Progenitor cell of endocrine pancreas (in vitro differentiated cells): Measurements from ENCODE around the gene SPATA19. TPM values are rescaled to one million over a fixed set of nuclear protein-coding genes. Genes with fewer than 3 reads are reported as not detected.

Source experiments
- DNase-seq: peaks from one replicate; pipeline ENCODE4 v3.0.0; 2021; ENCODE audit warnings: low spot score; ENCODE audit not compliant: unreplicated experiment
- H3K27ac Mint-ChIP-seq: 2 replicates; pipeline ENCODE4 v1.8.0; 2021; ENCODE audit warnings: mild to moderate bottlenecking, moderate library complexity, mixed read lengths
- H3K27me3 Mint-ChIP-seq: 2 replicates; pipeline ENCODE4 v1.8.0; 2021; ENCODE audit warnings: mixed read lengths
- H3K36me3 Mint-ChIP-seq: 2 replicates; pipeline ENCODE4 v1.8.0; 2022; ENCODE audit warnings: mixed read lengths; ENCODE audit not compliant: insufficient read depth
- H3K4me1 Mint-ChIP-seq: 2 replicates; pipeline ENCODE4 v1.8.0; 2021; ENCODE audit warnings: low read depth, mixed read lengths
- H3K4me3 Mint-ChIP-seq: 2 replicates; pipeline ENCODE4 v1.8.0; 2021; ENCODE audit warnings: low read depth, mild to moderate bottlenecking, moderate library complexity, mixed read lengths
- H3K9me3 Mint-ChIP-seq: 2 replicates; pipeline ENCODE4 v1.8.0; 2021; ENCODE audit warnings: low read depth, mixed read lengths
- CTCF ChIP-seq: fragments of 200-600 bp; sonication (generic); IDR thresholded peaks from one replicate; pipeline ENCODE4 v1.5.0; 2021; ENCODE audit warnings: antibody characterized with exemption, mild to moderate bottlenecking; ENCODE audit not compliant: unreplicated experiment
- total RNA-seq: library from RNA; stranded (reverse); gene quantifications from 2 replicates; pipeline ENCODE4 v1.2.1, GENCODE V29; 2021

Gene SPATA19
- total RNA-seq, 1 donor from 2014 or later, result not detected

DNA sequence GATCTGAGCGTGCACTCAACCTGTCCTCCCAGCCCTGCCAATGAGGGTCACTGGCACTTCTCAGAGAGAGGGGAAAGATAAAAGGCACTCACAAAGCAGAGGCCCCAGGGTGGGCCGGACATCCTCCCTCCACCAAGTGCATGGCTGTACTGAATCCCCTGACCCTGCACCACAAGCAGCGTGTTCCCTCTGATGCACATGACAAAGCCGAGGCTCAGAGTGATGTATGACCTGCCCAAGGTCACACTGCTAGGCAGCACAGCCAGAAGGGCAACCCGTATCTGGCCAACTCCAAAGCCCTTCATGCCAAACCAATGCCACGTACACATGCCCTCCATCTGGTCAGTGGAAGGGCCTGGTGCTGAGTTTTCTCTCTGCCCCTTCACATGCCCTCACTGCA lies 22.1 kb downstream of the SPATA19 start:
- no peak for TF ChIP-seq CTCF
- Mint-ChIP-seq H3K4me1 (no peaks in the 10 kb centered on the region), H3K4me3 (no peak overlapping the region), H3K36me3 (no peaks in the 10 kb centered on the region), H3K27ac (no peak overlapping the region), H3K27me3 (peaks cover 56% of the 10 kb centered on the region), H3K9me3 (no peaks in the 10 kb centered on the region)
- DNase-seq, result no peak

DNA sequence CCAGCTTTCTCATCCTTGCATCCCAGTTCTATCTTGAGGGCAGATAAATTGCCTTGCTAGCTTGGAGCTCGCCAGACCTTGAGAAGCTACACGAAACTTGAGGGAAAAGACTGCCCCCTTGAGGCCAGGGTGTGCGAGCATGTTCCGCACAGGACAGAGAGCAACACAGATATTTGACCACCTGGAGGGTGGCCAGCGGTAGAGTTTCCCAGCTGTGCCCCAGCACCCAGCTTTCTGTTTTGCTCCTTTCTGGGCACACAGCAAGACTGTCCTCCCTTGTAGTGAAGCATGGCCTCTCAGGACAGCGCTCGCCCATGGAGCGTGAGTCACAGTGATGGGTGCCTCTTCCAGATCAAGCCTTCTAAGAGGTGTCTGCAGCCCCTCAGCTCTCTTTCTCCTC lies 23.5 kb downstream of the SPATA19 start:
- no peaks in the 10 kb centered on the region for H3K36me3 Mint-ChIP-seq
- no peaks in the 10 kb centered on the region for H3K9me3 Mint-ChIP-seq
- no peak overlapping the region for H3K27ac Mint-ChIP-seq
- peaks cover 47% of the 10 kb centered on the region for H3K27me3 Mint-ChIP-seq
- DNase-seq, result peak; percentile 55
- H3K4me1 Mint-ChIP-seq, result no peaks in the 10 kb centered on the region
- peak; percentile 90 for TF ChIP-seq CTCF
- no peak overlapping the region for H3K4me3 Mint-ChIP-seq

DNA sequence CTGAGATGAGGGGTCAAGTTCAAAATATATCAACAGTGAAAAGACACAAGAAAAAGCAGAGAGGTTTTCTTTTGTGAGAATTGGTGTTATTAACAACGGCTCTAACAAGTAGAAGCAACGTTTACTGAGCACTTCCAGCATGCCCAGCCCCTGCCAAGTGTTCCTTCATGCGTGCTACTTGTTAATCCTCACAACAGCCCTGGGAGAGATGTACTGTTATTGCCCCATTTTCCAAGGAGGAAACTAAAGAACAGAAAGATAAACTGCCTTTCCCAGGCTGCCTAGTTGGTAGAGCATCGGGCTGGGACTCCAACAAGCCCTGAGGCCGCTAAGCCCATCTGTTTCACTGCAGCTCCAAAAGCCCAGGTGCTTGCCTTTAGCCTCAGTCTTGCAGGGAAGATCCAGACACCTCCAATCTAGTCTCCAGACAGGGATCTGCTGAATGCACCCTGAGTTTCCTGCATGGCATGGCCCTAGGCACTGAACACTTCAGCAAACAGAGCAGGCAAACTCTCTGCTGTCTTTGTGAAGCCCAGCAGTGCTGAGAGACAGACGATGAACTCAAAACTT lies 25.5 kb downstream of the SPATA19 start:
- Mint-ChIP-seq H3K27me3 (peaks cover 43% of the 10 kb centered on the region), H3K4me3 (no peak overlapping the region), H3K4me1 (no peaks in the 10 kb centered on the region), H3K36me3 (no peaks in the 10 kb centered on the region), H3K9me3 (no peaks in the 10 kb centered on the region), H3K27ac (no peak overlapping the region)
- no peak for DNase-seq
- no peak for TF ChIP-seq CTCF

- TF ChIP-seq CTCF, result no peak
- Mint-ChIP-seq H3K4me1 (no peaks in the 10 kb centered on the region), H3K4me3 (no peak overlapping the region), H3K9me3 (no peaks in the 10 kb centered on the region), H3K27me3 (peaks cover 38% of the 10 kb centered on the region), H3K36me3 (no peaks in the 10 kb centered on the region), H3K27ac (no peak overlapping the region)
- no peak for DNase-seq
Observed at GRCh38 chr11:133819114-133819513, 26.2 kb downstream of the SPATA19 start.

DNA sequence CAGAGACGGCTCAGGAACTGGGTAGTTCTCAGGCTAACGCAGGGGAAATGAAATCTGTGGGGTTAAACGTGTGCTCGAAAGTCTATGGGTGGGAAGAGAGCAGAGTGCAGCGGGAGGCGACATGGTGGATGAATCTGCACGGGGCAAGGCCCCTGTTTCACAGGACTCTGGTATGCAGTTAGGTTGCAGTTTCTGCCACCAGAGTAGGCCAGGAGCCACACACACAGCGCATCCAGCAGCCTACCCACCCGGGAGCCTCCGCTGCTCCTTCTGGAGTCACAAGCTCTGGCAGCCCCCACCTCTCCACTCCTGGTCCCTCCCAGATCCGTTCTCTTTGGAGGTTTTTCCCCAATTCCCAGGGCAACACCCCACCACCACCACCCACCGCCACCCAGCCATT lies 27.0 kb downstream of the SPATA19 start:
- no peak overlapping the region for H3K27ac Mint-ChIP-seq
- no peaks in the 10 kb centered on the region for H3K4me1 Mint-ChIP-seq
- DNase-seq, result no peak
- no peaks in the 10 kb centered on the region for H3K36me3 Mint-ChIP-seq
- no peak overlapping the region for H3K4me3 Mint-ChIP-seq
- peaks cover 38% of the 10 kb centered on the region for H3K27me3 Mint-ChIP-seq
- no peaks in the 10 kb centered on the region for H3K9me3 Mint-ChIP-seq
- no peak for TF ChIP-seq CTCF
